ENCODE measurements around the gene ATP2A3.

- TF ChIP-seq CTCF (IDR thresholded peaks at IDR 0.05; ENCODE audit: insufficient read depth, low read depth, low read length) (no peak), EZH2 (IDR thresholded peaks at IDR 0.05; ENCODE audit: insufficient read depth, low read length) (no peak)
Measured at GRCh38 chr17:3976675-3977171, 12.5 kb upstream of the ATP2A3 start.

Data from astrocyte (in vitro differentiated cells and primary cell).